Right lobe of liver (tissue), 4 donors: ENCODE measurements around the gene N4BP2L2.

ENCODE experiments used
- CTCF ChIP-seq, 4 donors: fragments of 200-600 bp in 3 of 4; fragments of 450-650 bp in 1 of 4; IDR thresholded peaks; one replicate each; pipeline versions ENCODE4 v1.5.1 to v1.8.0; 2016 to 2022; ENCODE audit warnings: antibody characterized with exemption in 4 of 4, mild to moderate bottlenecking in 2 of 4
- POLR2A ChIP-seq: fragments of 450-650 bp; IDR thresholded peaks from one replicate; pipeline ENCODE4 v1.6.1; 2017; ENCODE audit warnings: antibody characterized with exemption, mild to moderate bottlenecking
- donor health status: DM: no; HTN: no; CAD: no.
- donor health status: DM: no; HTN: no; CAD: no.
- donor health status: DM: no; HTN: yes; CAD: no.

GRCh38 chr13:32409001-32409313 lies 129.6 kb downstream of the N4BP2L2 start:
- no peak for TF ChIP-seq CTCF (IDR thresholded peaks at IDR 0.05)
- no peak for TF ChIP-seq POLR2A
